Heart left ventricle (tissue), 16 donors: Measurements from ENCODE around the gene ROGDI. TPM values are rescaled to one million over a fixed set of nuclear protein-coding genes. Genes with fewer than 3 reads are reported as not detected.

ENCODE experiments used
- ATAC-seq, 4 donors: fragments of 200-7000 bp; cut with Tn5 transposase; one replicate each; pipeline ENCODE4 v1.9.1; 2020 to 2022; ENCODE audit warnings: moderate library complexity in 4 of 4, mild to moderate bottlenecking in 3 of 4, moderate number of reproducible peaks in 1 of 4
- DNase-seq, 5 donors: peaks; one replicate each; pipeline ENCODE4 v3.0.0-alpha.2; 2020
- H3K27ac ChIP-seq, 12 donors: fragments of 200-600 bp; sonication (generic) in 4 of 12; one replicate each; pipeline versions ENCODE4 v1.5.0 to v1.8.0; 2016 to 2022; ENCODE audit warnings: mild to moderate bottlenecking in 2 of 12
- H3K27me3 ChIP-seq, 9 donors: fragments of 200-600 bp; sonication (generic) in 2 of 9; one replicate each; pipeline versions ENCODE4 v1.5.1 to v1.8.0; 2016 to 2022; ENCODE audit warnings: mild to moderate bottlenecking in 3 of 9
- H3K36me3 ChIP-seq, 9 donors: fragments of 200-600 bp; sonication (generic) in 2 of 9; one replicate each; pipeline versions ENCODE4 v1.5.0 to v1.8.0; 2018 to 2022; ENCODE audit warnings: mild to moderate bottlenecking in 2 of 9
- H3K4me1 ChIP-seq, 12 donors: fragments of 200-600 bp; sonication (generic) in 4 of 12; one replicate each; pipeline versions ENCODE4 v1.5.0 to v1.8.0; 2016 to 2022; ENCODE audit warnings: mild to moderate bottlenecking in 3 of 12
- H3K4me3 ChIP-seq, 12 donors: fragments of 200-600 bp; sonication (generic) in 4 of 12; one replicate each; pipeline versions ENCODE4 v1.5.0 to v1.8.0; 2017 to 2022; ENCODE audit warnings: mild to moderate bottlenecking in 9 of 12, moderate library complexity in 4 of 12
- H3K9me3 ChIP-seq, 12 donors: fragments of 200-600 bp; sonication (generic) in 4 of 12; one replicate each; pipeline versions ENCODE4 v1.5.0 to v1.8.0; 2016 to 2022; ENCODE audit warnings: mild to moderate bottlenecking in 1 of 12
- CTCF ChIP-seq, 12 donors: fragments of 200-600 bp; sonication (generic) in 4 of 12; IDR thresholded peaks; one replicate each; pipeline versions ENCODE4 v1.5.0 to v1.8.0; 2018 to 2022; ENCODE audit warnings: antibody characterized with exemption in 12 of 12, mild to moderate bottlenecking in 5 of 12
- POLR2A ChIP-seq, 2 donors: fragments of 450-650 bp; IDR thresholded peaks; one replicate each; pipeline ENCODE4 v1.6.1; 2017; ENCODE audit warnings: antibody characterized with exemption in 2 of 2, mild to moderate bottlenecking in 2 of 2, moderate library complexity in 2 of 2
- WGBS, 4 donors: extraction: QIAGEN DNeasy Blood & Tissue Kit in 2 of 4; methylation state at CpG; one replicate each; pipeline versions ENCODE4 v1.1.5 to v1.1.7; 2013 to 2018; 5-methylcytosine and 5-hydroxymethylcytosine counted together
- intact Hi-C, 10 donors: fragments of 100-400 bp; cut with DNase I; formaldehyde crosslinking; loops; one replicate each; pipeline versions ENCODE4 v1.11.1 to v1.14.2; 2022
- long read RNA-seq, 3 donors: library from polyadenylated mRNA; unstranded; transcript quantifications; one replicate each; pipeline ENCODE4 v2.0.0, GENCODE V29; 2020 to 2021
- polyA plus RNA-seq, 2 donors: library from polyadenylated mRNA; stranded (reverse); fragments of 200-250 nt; gene quantifications; one replicate each; pipeline ENCODE4 v1.2.3, GENCODE V29; 2013
- total RNA-seq, 9 donors: library from RNA; depleted of rRNA in 2 of 9; stranded (reverse); fragments of >200 nt in 2 of 9; fragmentation: NEBNext Ultra II Directional in 3 of 9; extraction: Animal tissue kit (Norgen Biotek cat#: 25700) in 3 of 9; gene quantifications; one replicate each; pipeline versions ENCODE4 v1.1.0 to v1.2.4, GENCODE V29; 2016 to 2023
- donor health status: ischemic (EF 13 %, LVEDD 7.1; RV severe dilation, severe dysfunction).
- donor health status: healthy with polysubstance abuse.
- donor health status: DM: no; HTN: yes; CAD: no.
- donor health status: DM: no; HTN: no; CAD: no.
- donor health status: ischemic (EF 25% LVEDD 6.9; RV normal size, moderate dysfunction).
- donor health status: ischemic (EF 25% LVEDD 5.7; RV mildly dilated, moderate dysfunction).
- donor health status: healthy.
- donor health status: DM: yes; HTN: yes; CAD: no.
- donor health status: ischemic (EF 35%, LVEDD 5.7; RV mildly dilated, moderate dysfunction).
- donor health status: nonischemic (EF 11% LVEDD 7.7; RV severe dilation, severe dysfunction).
- donor health status: DM: yes; HTN: yes; CAD: no.
- donor health status: PGD.
- donor health status: ischemic (EF 29% LVEDD 5.4; RV normal size, mild dysfunction).
- donor health status: nonischemic (EF 23%, LVEDD 6.1; RV moderate dilation, normal function).

ROGDI gene
- total RNA-seq (100 to 1,000 TPM in 4 of 9 donors, 10 to 100 TPM in 5; 58.4 to 167 (median 95.0) TPM), polyA plus RNA-seq (100 to 1,000 TPM in 1 of 2 donors, 10 to 100 TPM in 1; 43.4 to 134 TPM)
- long read RNA-seq, donor 1, transcript ROGDI-201 (11 exons, 1,735 nt): major isoform, 93 of 127 reads
- long read RNA-seq, donor 1, partial matches to known transcripts: 20 of 127 reads
- long read RNA-seq, donor 1, other reads (novel, unspliced or antisense): 8 of 127 reads
- long read RNA-seq, donor 2, transcript ROGDI-201 (11 exons, 1,735 nt): major isoform, 287 of 394 reads
- long read RNA-seq, donor 2, partial matches to known transcripts: 33 of 394 reads
- long read RNA-seq, donor 2, other reads (novel, unspliced or antisense): 68 of 394 reads
- long read RNA-seq, donor 3, transcript ROGDI-201 (11 exons, 1,735 nt): major isoform, 49 of 87 reads
- long read RNA-seq, donor 3, partial matches to known transcripts: 10 of 87 reads
- long read RNA-seq, donor 3, other reads (novel, unspliced or antisense): 25 of 87 reads

- H3K9me3 ChIP-seq: no peaks in the 10 kb centered on the region
- intact Hi-C loops: loop anchor here in 7 of 10 donors (1.0 to 10.0 kb wide), 9 partner anchors 31 to 155 kb away; partner anchors contain the start of genes SEC14L5 (in 4 of the 7), GLYR1 (in 3 of the 7), UBN1 (in 3 of the 7) and ZNF500 (in 2 of the 7)
- DNase-seq: peak; percentile 77 to 91 (median 86)
- WGBS, 4 donors: 1 to 2% (median 1%) methylated on average over 12 to 70 of the region's 70 CpGs
- peak within 1 kb of the TSS; percentile 68 to 96 (median 86) for H3K4me3 ChIP-seq
- no peaks in the 10 kb centered on the region for H3K27me3 ChIP-seq
- H3K36me3 ChIP-seq: peaks cover 0 to 54% (median 43%) of the 10 kb centered on the region in 9 donors
- peak; percentile 42 to 67 (median 49) for ATAC-seq
- H3K27ac ChIP-seq: peak within 1 kb of the TSS; percentile 47 to 96 (median 90)
- TF ChIP-seq CTCF (IDR thresholded peaks at IDR 0.05) (no peak), POLR2A (IDR thresholded peaks at IDR 0.05) (no peak)
- H3K4me1 ChIP-seq: peaks cover 0 to 50% (median 25%) of the 10 kb centered on the region in 12 donors
These were observed at the start of gene ROGDI for GRCh38 chr16:4801962-4802658. Gene ROGDI, minus strand, starts transcription at chr16:4802633. Its CDS starts 62 bp downstream, at chr16:4802571.

GRCh38 chr16:4850211-4850610 lies 47.8 kb upstream of the ROGDI start:
- Histone ChIP-seq H3K4me3 (peak overlapping the region in 9 of 12 donors; percentile 67 to 99 (median 91)), H3K4me1 (peaks cover 0 to 64% (median 48%) of the 10 kb centered on the region in 12 donors), H3K36me3 (peaks cover 0 to 32% (median 25%) of the 10 kb centered on the region in 9 donors), H3K27ac (peak overlapping the region in 4 of 12 donors; percentile 12 to 41 (median 27)), H3K27me3 (no peaks in the 10 kb centered on the region), H3K9me3 (no peaks in the 10 kb centered on the region)
- ATAC-seq: no peak
- DNase-seq: no peak
- TF ChIP-seq CTCF (IDR thresholded peaks at IDR 0.05) (no peak), POLR2A (IDR thresholded peaks at IDR 0.05) (no peak)
- intact Hi-C loops: loop anchor here in 5 of 10 donors (5.0 to 10.0 kb wide), 5 partner anchors 48 to 235 kb away; partner anchors contain the start of genes PPL (in 1 of the 5), ROGDI (in 1 of the 5) and SEC14L5 (in 1 of the 5)
- WGBS, 4 donors: 61 to 63% (median 62%) methylated on average over 3 of the region's 3 CpGs

- WGBS, 4 donors: 0 to 1% (median 0%) methylated on average over 28 to 83 of the region's 83 CpGs
- H3K4me3 ChIP-seq: peak overlapping the region; percentile 67 to 99 (median 90)
- H3K27ac ChIP-seq: peak overlapping the region; percentile 88 to 99 (median 96)
- peaks cover 0 to 32% (median 28%) of the 10 kb centered on the region in 9 donors for H3K36me3 ChIP-seq
- ATAC-seq (peak in 2 of 4 donors; percentile 9 to 27), DNase-seq (peak; percentile 54 to 72 (median 71))
- no peak for TF ChIP-seq CTCF (IDR thresholded peaks at IDR 0.05)
- no peak for TF ChIP-seq POLR2A (IDR thresholded peaks at IDR 0.05)
- intact Hi-C loops: loop anchor here in 7 of 10 donors (2.0 to 5.0 kb wide), 8 partner anchors 17 to 113 kb away; partner anchors contain the start of genes ROGDI (in 3 of the 7), ANKS3 (in 1 of the 7), DNAAF8 (in 1 of the 7) and SEC14L5 (in 1 of the 7)
- no peaks in the 10 kb centered on the region for H3K27me3 ChIP-seq
- no peaks in the 10 kb centered on the region for H3K9me3 ChIP-seq
- peaks cover 0 to 74% (median 55%) of the 10 kb centered on the region in 12 donors for H3K4me1 ChIP-seq
These were observed 45.5 kb upstream of the ROGDI start for GRCh38 chr16:4847774-4848587.
